GM12872 (cell line): ENCODE results near the gene FAAP100.

Experiments used
- TF ChIP-seq, protein P1 (sequence below): IDR thresholded peaks from 3 replicates; pipeline ENCODE4 v1.5.1; 2011; ENCODE audit warnings: low read depth, mild to moderate bottlenecking, low read length, moderate library complexity; ENCODE audit not compliant: insufficient read depth

The FAAP100 gene

GRCh38 chr17:81565231-81565630, 13.1 kb upstream of the FAAP100 start:
- TF ChIP-seq, protein P1, sequence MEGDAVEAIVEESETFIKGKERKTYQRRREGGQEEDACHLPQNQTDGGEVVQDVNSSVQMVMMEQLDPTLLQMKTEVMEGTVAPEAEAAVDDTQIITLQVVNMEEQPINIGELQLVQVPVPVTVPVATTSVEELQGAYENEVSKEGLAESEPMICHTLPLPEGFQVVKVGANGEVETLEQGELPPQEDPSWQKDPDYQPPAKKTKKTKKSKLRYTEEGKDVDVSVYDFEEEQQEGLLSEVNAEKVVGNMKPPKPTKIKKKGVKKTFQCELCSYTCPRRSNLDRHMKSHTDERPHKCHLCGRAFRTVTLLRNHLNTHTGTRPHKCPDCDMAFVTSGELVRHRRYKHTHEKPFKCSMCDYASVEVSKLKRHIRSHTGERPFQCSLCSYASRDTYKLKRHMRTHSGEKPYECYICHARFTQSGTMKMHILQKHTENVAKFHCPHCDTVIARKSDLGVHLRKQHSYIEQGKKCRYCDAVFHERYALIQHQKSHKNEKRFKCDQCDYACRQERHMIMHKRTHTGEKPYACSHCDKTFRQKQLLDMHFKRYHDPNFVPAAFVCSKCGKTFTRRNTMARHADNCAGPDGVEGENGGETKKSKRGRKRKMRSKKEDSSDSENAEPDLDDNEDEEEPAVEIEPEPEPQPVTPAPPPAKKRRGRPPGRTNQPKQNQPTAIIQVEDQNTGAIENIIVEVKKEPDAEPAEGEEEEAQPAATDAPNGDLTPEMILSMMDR: no peak

DNA sequence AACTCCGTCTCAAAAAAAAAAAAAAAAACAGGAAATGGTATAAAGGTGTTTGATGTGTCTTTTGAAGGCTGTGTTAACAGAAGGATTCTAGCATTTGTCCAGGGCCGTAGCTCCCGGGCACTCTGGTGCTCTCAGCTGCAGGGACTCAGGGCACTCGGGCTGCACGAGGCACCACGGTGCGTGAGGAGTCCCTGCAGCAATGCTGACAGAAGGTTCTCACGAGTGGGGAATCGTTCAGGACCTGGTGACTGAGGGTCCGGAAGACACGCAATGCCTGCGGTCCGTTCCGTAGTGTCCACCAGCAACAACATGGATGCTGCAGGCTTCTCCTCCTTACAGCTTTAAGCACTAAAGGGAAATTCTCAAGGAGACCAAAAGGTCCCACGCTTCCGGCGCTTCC, 12.6 kb upstream of the FAAP100 start:
- TF ChIP-seq, protein P1: no peak

- TF ChIP-seq, protein P1: no peak
Measured at GRCh38 chr17:81563861-81564586, 11.9 kb upstream of the FAAP100 start.

- TF ChIP-seq, protein P1: no peak
Measured at GRCh38 chr17:81561494-81561885, 9.3 kb upstream of the FAAP100 start.

DNA sequence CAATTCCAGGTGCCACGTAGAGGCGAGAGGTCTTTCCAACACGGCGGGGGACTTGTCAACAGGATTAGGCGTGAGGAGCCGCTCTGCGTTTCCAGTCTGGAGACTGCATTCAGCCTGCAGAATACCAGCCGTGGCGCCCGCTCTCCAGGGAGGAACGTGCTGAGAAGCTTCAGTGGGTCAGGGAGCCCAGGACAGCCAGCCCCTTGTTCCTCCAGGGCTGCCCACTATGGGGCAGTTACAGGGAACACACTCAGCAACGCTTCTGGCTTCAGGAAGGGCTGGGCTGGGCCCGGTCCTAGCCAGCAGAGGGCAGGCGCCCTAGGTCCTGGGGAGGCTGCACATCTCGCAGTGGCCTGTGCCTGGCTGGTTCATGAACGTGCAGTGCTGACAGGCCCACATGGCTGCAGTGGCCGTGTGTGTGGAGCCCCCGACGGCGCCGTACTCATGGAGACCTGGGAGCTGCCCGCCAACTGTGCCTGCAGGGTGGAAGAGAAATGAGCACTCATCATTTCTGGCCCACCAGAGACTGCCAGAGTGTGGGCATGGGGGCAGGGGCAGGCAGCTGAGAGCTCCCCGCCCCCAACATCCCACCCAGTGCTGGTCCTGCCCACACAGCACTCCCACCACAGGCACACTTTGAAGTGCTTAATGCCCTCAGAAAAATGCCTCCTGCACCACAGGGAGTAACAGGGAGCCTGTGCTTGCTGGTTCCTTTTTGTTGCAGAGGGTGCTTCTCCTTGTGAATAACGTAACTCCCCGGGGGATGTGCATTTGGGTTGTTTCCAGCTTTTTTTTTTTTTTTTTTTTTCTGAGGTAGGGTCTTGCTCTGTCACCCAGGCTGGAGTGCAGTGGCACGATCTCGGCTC, 7.0 kb upstream of the FAAP100 start:
- TF ChIP-seq, protein P1: no peak

DNA sequence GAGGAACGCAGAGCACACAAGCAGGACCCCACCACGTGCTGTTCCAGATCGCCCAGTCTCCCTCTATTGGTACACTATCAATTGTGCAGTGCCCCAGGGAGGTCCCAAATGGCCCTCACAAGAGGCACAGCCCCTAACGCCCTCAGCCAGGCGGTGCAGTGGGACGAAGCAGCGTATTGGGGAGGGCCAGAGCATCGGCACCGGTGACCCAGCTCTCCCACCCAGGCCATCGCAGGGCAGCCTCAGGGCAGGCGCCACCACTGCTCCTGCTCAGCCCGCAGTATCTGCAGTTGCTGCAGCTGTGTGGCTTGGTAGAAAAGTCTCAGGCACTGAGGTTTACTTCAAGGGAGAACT, 5.9 kb upstream of the FAAP100 start:
- TF ChIP-seq, protein P1: no peak

DNA sequence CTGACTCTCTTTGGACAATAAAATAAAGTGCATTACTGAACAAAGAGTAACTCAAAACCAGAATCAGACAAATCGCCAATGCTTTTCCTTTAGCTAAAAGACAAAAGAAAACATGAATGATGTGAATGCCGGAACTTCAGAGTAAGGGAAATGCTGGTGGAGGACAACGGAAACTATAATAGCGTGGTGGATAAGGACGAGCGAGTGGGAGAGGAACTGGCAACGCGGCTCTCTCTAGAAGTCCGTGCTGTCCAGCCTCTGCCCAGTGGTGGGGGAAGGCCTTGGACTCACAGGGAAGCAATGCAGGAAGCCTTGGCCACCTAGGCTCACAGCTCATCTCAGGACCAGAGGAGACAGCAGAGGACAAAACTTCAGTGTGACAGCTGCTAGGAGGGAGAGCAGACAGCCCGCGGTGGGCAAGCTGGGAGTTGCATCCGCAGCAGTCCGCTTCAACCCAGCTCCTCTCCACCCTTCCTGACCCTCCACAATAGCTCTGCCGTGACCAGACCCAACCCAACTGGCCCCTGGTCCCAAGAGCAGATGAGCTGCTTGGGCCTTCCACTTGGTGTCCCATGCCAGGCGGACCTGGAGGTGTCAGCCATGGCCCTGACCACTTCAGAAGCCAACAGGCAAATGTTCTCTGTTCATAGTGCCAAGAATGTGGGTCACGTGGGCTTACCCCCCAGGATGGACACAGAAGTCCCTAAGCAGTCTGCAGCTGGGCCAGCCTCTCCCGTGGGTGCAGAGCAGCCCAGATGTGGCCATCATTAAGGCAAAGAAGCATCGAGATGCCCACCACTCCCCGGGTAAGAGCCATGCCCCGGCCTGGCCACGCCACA, 5.3 kb upstream of the FAAP100 start:
- TF ChIP-seq, protein P1: no peak
